ENCODE measurements around the gene MAN1C1.

Gene MAN1C1

GRCh38 chr1:25810341-25811299 is 194.0 kb downstream of the MAN1C1 start:
- TF ChIP-seq TAF1 (IDR thresholded peaks at IDR 0.05; ENCODE audit: low read depth): no peak
- no peak for TF ChIP-seq CEBPB (IDR thresholded peaks at IDR 0.05)
- no peak for TF ChIP-seq CREB1 (IDR thresholded peaks at IDR 0.05; ENCODE audit: low read depth)
- TF ChIP-seq USF1 (IDR thresholded peaks at IDR 0.05): no peak
- no peak for TF ChIP-seq EP300 (IDR thresholded peaks at IDR 0.05; ENCODE audit: borderline replicate concordance)
- TF ChIP-seq RAD21 (IDR thresholded peaks at IDR 0.05; ENCODE audit: low read depth): peak; percentile 92
- no peak for TF ChIP-seq EGR1 (IDR thresholded peaks at IDR 0.05)
- no peak for TF ChIP-seq NFIC (IDR thresholded peaks at IDR 0.05)
- TF ChIP-seq ZBTB7A (IDR thresholded peaks at IDR 0.05; ENCODE audit: low read depth): peak; percentile 69; the same call in 1 of the 2 replicates
- 0 out of 2 replicates have a peak, but pooled peaks have one; percentile 29 for TF ChIP-seq MAX (IDR thresholded peaks at IDR 0.05)
- no peak for TF ChIP-seq REST (IDR thresholded peaks at IDR 0.05; ENCODE audit: low read depth)
- no peak for TF ChIP-seq YY1 (IDR thresholded peaks at IDR 0.05; ENCODE audit: low read depth)
- no peak for TF ChIP-seq FOXM1 (IDR thresholded peaks at IDR 0.05; ENCODE audit: borderline replicate concordance, low read depth)
- no peak for TF ChIP-seq TEAD4 (IDR thresholded peaks at IDR 0.05)

- no peak for TF ChIP-seq CEBPB (IDR thresholded peaks at IDR 0.05)
- TF ChIP-seq CREB1 (IDR thresholded peaks at IDR 0.05; ENCODE audit: low read depth): no peak
- no peak for TF ChIP-seq TEAD4 (IDR thresholded peaks at IDR 0.05)
- no peak for TF ChIP-seq YY1 (IDR thresholded peaks at IDR 0.05; ENCODE audit: low read depth)
- TF ChIP-seq NFIC (IDR thresholded peaks at IDR 0.05): no peak
- TF ChIP-seq RAD21 (IDR thresholded peaks at IDR 0.05; ENCODE audit: low read depth): no peak
- TF ChIP-seq EP300 (IDR thresholded peaks at IDR 0.05; ENCODE audit: borderline replicate concordance): no peak
- TF ChIP-seq USF1 (IDR thresholded peaks at IDR 0.05): no peak
- TF ChIP-seq REST (IDR thresholded peaks at IDR 0.05; ENCODE audit: low read depth): no peak
- TF ChIP-seq TAF1 (IDR thresholded peaks at IDR 0.05; ENCODE audit: low read depth): no peak
- no peak for TF ChIP-seq ZBTB7A (IDR thresholded peaks at IDR 0.05; ENCODE audit: low read depth)
- no peak for TF ChIP-seq EGR1 (IDR thresholded peaks at IDR 0.05)
- TF ChIP-seq FOXM1 (IDR thresholded peaks at IDR 0.05; ENCODE audit: borderline replicate concordance, low read depth): no peak
- TF ChIP-seq MAX (IDR thresholded peaks at IDR 0.05): no peak
- no peak for TF ChIP-seq TCF12 (IDR thresholded peaks at IDR 0.05; ENCODE audit: low read depth)
Observed at GRCh38 chr1:25811384-25812082, 194.9 kb downstream of the MAN1C1 start.

GRCh38 chr1:25813071-25813733 is 196.6 kb downstream of the MAN1C1 start:
- TF ChIP-seq REST (IDR thresholded peaks at IDR 0.05; ENCODE audit: low read depth): no peak
- no peak for TF ChIP-seq CEBPB (IDR thresholded peaks at IDR 0.05)
- TF ChIP-seq NFIC (IDR thresholded peaks at IDR 0.05): no peak
- no peak for TF ChIP-seq TAF1 (IDR thresholded peaks at IDR 0.05; ENCODE audit: low read depth)
- TF ChIP-seq TEAD4 (IDR thresholded peaks at IDR 0.05): no peak
- no peak for TF ChIP-seq MAX (IDR thresholded peaks at IDR 0.05)
- no peak for TF ChIP-seq EP300 (IDR thresholded peaks at IDR 0.05; ENCODE audit: borderline replicate concordance)
- no peak for TF ChIP-seq CREB1 (IDR thresholded peaks at IDR 0.05; ENCODE audit: low read depth)
- TF ChIP-seq TCF12 (IDR thresholded peaks at IDR 0.05; ENCODE audit: low read depth): no peak
- no peak for TF ChIP-seq ZBTB7A (IDR thresholded peaks at IDR 0.05; ENCODE audit: low read depth)
- no peak for TF ChIP-seq RAD21 (IDR thresholded peaks at IDR 0.05; ENCODE audit: low read depth)
- no peak for TF ChIP-seq FOXM1 (IDR thresholded peaks at IDR 0.05; ENCODE audit: borderline replicate concordance, low read depth)
